T-helper 1 cell treated with Interleukin-12 subunit alpha and Interleukin-12 subunit beta and Interleukin-4 antibody, amounts not matched to agents 30 μg/mL and 1 μg/mL, for 36 hours (primary cell): ENCODE measurements around the gene RASSF4.
A peak's percentile ranks its signal among the peaks of the same experiment; 100 is the strongest.

Experiments
- H3K27ac Mint-ChIP-seq: one replicate; pipeline ENCODE4 v1.8.0; 2021; ENCODE audit warnings: mild to moderate bottlenecking, mixed read lengths
- H3K27me3 Mint-ChIP-seq: one replicate; pipeline ENCODE4 v1.8.0; 2021; ENCODE audit warnings: low read depth, mixed read lengths
- H3K36me3 Mint-ChIP-seq: one replicate; pipeline ENCODE4 v1.8.0; 2021; ENCODE audit warnings: low read depth, mixed read lengths
- H3K4me1 Mint-ChIP-seq: one replicate; pipeline ENCODE4 v1.8.0; 2021; ENCODE audit warnings: low read depth, mixed read lengths
- H3K4me3 Mint-ChIP-seq: one replicate; pipeline ENCODE4 v1.8.0; 2021; ENCODE audit warnings: mild to moderate bottlenecking, moderate library complexity, mixed read lengths
- H3K9me3 Mint-ChIP-seq: one replicate; pipeline ENCODE4 v1.8.0; 2021; ENCODE audit warnings: mixed read lengths

RASSF4 gene

GRCh38 chr10:44933451-44934321 lies 25.9 kb upstream of the RASSF4 start:
- Mint-ChIP-seq H3K4me1 (peaks cover 11% of the 10 kb centered on the region), H3K27me3 (no peaks in the 10 kb centered on the region), H3K9me3 (no peaks in the 10 kb centered on the region), H3K36me3 (no peaks in the 10 kb centered on the region), H3K27ac (peak overlapping the region; percentile 16), H3K4me3 (no peak overlapping the region)

- Mint-ChIP-seq H3K4me1 (peaks cover 11% of the 10 kb centered on the region), H3K9me3 (no peaks in the 10 kb centered on the region), H3K27me3 (no peaks in the 10 kb centered on the region), H3K36me3 (no peaks in the 10 kb centered on the region), H3K27ac (no peak overlapping the region), H3K4me3 (no peak overlapping the region)
Measured at GRCh38 chr10:44934416-44935200, 25.0 kb upstream of the RASSF4 start.

DNA sequence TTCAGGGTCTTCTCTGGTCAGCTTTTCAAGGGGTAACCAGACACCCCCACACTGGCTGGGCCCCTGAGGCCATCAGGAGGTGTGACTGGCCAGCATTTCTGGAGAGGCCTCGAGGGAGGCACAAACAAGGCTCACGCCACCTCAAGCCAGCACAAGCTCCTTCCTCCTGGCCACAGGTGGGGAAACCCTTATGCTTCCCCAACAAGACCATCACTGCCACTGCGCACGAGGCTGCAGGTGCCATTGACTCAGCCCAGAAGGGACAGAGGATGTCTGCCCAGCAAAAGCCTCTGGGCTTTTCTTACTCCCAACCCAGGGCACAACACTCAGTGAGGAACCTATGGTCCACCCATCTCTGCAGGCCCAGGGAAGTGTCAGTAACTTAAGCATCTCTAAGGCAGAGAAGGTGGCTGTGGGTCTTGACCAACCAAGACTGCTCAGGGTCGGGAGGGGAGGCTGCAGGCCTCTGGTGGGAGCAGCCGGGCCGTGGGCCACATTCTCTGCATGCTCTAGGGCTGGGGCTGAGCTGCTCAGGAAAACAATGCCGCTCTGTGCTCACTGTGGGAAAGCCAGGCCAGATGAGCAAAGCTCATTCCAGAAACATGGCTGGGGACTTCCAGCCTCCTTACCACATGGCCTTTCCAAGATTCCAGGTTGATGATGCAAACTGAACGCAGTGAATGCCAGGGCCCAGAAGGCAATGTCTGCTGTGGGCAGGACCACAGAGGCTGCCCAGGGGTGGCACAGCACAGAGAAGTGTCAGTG lies 24.2 kb upstream of the RASSF4 start:
- peaks cover 11% of the 10 kb centered on the region for H3K4me1 Mint-ChIP-seq
- no peaks in the 10 kb centered on the region for H3K9me3 Mint-ChIP-seq
- H3K27ac Mint-ChIP-seq = no peak overlapping the region

GRCh38 chr10:44935966-44936295 lies 23.7 kb upstream of the RASSF4 start:
- Mint-ChIP-seq H3K36me3 (no peaks in the 10 kb centered on the region), H3K4me1 (peaks cover 11% of the 10 kb centered on the region), H3K27ac (no peak overlapping the region), H3K27me3 (peaks cover 3% of the 10 kb centered on the region), H3K9me3 (no peaks in the 10 kb centered on the region), H3K4me3 (no peak overlapping the region)

More for the DNA sequence above, 24.2 kb upstream of the RASSF4 start:
- H3K4me3 Mint-ChIP-seq = no peak overlapping the region
- H3K36me3 Mint-ChIP-seq = no peaks in the 10 kb centered on the region
- H3K27me3 Mint-ChIP-seq = no peaks in the 10 kb centered on the region

DNA sequence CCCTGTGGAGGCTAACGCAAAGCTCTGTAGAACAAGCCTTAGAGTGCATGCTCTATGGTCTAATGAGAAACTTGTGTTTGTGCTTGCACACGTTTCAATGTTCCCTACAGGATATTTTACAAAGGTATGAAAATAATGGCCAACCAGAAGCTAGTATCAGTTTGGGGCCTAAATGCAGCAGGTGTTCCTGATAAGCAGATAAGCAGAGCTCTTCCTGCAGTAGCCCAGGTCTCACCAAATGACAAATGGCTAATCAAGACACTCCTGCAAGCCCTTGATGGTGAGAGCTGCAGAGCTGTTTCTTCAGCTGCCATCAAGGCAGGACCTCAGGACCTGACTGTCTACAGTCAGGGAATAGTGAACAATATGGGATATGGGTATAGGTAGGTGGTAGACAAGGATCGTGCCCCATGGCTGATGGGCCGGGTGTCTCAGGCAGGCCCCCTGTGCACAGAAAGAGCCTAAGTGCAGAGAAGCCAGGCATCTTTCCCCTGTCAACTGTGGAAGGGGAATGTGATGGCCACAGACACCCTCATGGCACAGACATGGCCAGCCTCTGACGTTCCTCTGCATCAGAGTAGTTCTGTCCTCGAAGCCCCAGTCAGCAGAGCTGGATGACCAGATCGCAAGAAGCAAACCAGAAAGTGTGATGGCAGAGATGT lies 23.2 kb upstream of the RASSF4 start:
- no peaks in the 10 kb centered on the region for H3K36me3 Mint-ChIP-seq
- no peak overlapping the region for H3K27ac Mint-ChIP-seq
- peaks cover 8% of the 10 kb centered on the region for H3K27me3 Mint-ChIP-seq
- no peak overlapping the region for H3K4me3 Mint-ChIP-seq
- no peaks in the 10 kb centered on the region for H3K9me3 Mint-ChIP-seq
- peaks cover 11% of the 10 kb centered on the region for H3K4me1 Mint-ChIP-seq

DNA sequence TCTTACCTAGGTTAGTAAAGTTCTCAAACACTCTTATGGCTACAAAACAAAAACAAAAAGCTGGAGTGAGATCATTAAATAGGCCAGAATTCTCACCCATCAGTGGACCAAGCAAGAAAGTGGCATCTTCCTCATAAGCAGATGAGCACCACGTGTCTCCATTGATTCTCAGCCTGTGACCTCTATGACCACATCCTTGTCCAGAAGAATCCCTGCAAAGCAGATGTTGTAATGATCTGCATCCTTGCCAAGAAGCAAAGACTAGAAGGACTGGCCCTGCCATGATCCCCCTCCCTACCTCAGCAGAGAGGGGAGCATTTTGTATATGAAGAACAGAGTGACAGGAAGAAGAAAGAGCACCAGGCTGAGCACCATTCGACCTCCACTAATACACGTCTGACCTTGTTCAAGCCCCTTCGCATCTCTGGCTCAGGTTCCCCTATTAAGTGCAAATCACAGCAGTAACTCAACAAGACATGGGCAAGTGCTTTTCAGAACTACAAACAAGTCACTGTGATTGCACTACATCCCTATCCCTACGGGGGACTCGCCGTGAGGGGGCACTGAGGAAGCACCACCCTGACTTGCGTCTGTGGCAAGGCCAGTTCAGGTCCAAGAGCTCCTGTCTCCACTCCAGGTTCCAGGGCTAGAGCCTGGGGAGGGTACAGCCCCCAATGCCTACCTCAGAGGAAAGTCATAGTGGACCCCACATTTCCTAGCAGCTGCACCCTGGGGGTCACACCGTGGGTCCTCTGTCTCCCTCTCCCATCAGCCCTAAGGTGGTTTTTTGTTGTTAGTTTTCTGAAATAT lies 22.2 kb upstream of the RASSF4 start:
- Mint-ChIP-seq H3K9me3 (no peaks in the 10 kb centered on the region), H3K27ac (no peak overlapping the region), H3K4me3 (no peak overlapping the region), H3K36me3 (no peaks in the 10 kb centered on the region), H3K4me1 (peaks cover 11% of the 10 kb centered on the region), H3K27me3 (peaks cover 15% of the 10 kb centered on the region)

DNA sequence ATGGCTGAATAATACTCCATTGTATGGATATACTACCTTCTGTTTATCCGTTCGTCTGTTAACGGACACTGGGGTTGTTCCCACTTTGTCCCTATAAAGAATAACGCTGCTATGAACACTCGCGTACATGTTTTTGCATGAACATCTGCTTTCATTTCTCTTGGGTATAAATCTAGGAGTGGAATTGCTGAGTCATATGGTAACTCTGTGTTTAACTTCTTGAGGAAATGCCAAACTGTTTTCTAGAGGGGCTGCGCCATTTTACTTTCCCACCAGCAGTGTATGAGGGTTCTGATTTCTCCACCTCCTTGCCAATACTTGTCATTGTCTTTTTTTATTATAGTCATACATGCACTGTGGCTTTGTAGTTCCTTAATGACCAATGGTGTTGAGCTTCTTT lies 20.6 kb upstream of the RASSF4 start:
- H3K36me3 Mint-ChIP-seq = no peaks in the 10 kb centered on the region
- H3K4me1 Mint-ChIP-seq = peaks cover 11% of the 10 kb centered on the region
- peaks cover 2% of the 10 kb centered on the region for H3K9me3 Mint-ChIP-seq
- H3K27ac Mint-ChIP-seq = no peak overlapping the region
- H3K4me3 Mint-ChIP-seq = no peak overlapping the region
- H3K27me3 Mint-ChIP-seq = peaks cover 24% of the 10 kb centered on the region

GRCh38 chr10:44939691-44940401 lies 19.8 kb upstream of the RASSF4 start:
- H3K9me3 Mint-ChIP-seq = peaks cover 11% of the 10 kb centered on the region
- peaks cover 11% of the 10 kb centered on the region for H3K4me1 Mint-ChIP-seq
- peaks cover 32% of the 10 kb centered on the region for H3K27me3 Mint-ChIP-seq
- H3K36me3 Mint-ChIP-seq = peaks cover 2% of the 10 kb centered on the region
- H3K4me3 Mint-ChIP-seq = no peak overlapping the region
- no peak overlapping the region for H3K27ac Mint-ChIP-seq

GRCh38 chr10:44944354-44944753 lies 15.2 kb upstream of the RASSF4 start:
- H3K27ac Mint-ChIP-seq = no peak overlapping the region
- peaks cover 4% of the 10 kb centered on the region for H3K36me3 Mint-ChIP-seq
- H3K4me3 Mint-ChIP-seq = no peak overlapping the region
- peaks cover 4% of the 10 kb centered on the region for H3K4me1 Mint-ChIP-seq
- H3K9me3 Mint-ChIP-seq = peaks cover 23% of the 10 kb centered on the region
- H3K27me3 Mint-ChIP-seq = peaks cover 32% of the 10 kb centered on the region

DNA sequence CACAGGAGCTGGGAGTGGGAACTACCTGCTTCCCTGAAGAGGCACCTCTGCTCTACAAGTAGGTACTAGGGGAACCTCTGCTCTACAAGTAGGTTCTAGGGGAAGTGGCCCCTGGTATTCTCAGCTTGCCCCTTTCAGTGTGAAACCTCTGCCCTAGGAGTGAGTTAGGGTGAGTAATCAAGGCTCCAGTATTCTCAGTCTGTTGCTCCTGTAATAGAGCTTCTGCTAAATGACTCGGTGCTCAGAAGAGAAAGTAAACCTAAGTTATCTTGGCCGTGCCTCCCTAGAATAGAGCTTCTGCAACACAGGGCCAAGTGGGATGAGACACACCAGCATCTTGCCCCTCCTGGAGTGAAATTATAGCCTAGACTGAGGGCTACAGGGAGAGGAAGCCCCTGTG lies 13.4 kb upstream of the RASSF4 start:
- Mint-ChIP-seq H3K4me1 (peaks cover 4% of the 10 kb centered on the region), H3K27ac (no peak overlapping the region), H3K9me3 (peaks cover 23% of the 10 kb centered on the region), H3K27me3 (peaks cover 26% of the 10 kb centered on the region), H3K36me3 (peaks cover 4% of the 10 kb centered on the region), H3K4me3 (no peak overlapping the region)

DNA sequence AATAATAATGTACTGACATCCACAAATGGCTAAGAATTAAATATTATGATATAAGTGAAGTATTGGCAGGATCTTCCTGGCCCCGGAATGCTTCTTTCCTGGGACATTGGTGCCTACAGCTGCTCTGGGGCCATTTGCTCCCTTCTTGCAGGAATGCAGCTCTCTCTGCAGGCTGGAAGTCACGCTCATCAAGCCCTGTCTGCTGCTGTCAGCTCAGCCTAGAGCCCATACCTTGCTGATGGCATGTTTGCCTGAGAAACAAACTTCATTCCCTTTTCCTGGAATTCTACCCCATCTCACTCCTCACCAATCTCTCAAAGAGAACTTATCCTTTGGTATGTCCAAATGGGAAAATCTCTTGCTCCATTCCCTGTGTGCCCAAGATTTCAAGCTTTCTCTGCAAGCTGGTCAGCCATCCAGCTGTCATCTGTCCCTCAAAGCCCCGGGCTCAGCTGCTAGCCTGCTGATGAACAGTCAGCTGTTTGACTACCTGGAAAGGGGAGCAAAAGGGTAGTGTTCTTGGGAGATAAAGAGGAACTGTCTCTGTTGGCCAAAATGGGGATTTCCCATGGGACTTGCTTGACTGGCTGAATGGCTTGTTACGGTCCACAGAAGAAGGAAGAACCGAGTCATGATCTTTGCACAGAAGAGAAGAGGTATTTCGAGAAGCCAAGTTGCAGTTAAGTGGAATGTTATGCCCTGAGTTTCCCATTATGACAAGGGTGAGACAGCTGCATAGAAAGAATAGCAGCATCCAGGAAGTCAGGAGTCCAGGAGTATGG lies 12.0 kb upstream of the RASSF4 start:
- H3K27ac Mint-ChIP-seq = no peak overlapping the region
- peaks cover 23% of the 10 kb centered on the region for H3K9me3 Mint-ChIP-seq
- peaks cover 16% of the 10 kb centered on the region for H3K27me3 Mint-ChIP-seq
- no peak overlapping the region for H3K4me3 Mint-ChIP-seq
- H3K36me3 Mint-ChIP-seq = peaks cover 4% of the 10 kb centered on the region
- H3K4me1 Mint-ChIP-seq = peaks cover 4% of the 10 kb centered on the region

DNA sequence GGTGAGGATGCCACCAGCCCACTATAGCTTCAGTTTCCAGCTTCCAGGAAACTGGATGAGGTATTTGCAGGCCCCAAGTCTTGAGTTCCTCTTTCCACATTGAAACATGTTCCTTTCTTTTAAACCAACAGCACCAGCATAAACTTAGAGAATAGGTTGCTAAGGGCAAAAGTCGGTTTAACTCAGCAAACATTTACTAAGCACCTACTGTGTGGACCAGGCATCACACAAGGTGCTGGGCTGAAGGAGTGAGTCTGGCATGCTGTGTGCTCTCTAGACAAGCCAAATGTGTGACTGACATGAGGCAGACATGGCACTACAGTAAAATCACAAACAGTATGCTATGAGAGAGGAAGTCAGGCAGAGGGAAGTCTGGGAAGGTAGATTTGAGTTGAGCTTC lies 11.0 kb upstream of the RASSF4 start:
- Mint-ChIP-seq H3K4me3 (no peak overlapping the region), H3K4me1 (peaks cover 4% of the 10 kb centered on the region), H3K36me3 (peaks cover 4% of the 10 kb centered on the region)

More for the DNA sequence above, 11.0 kb upstream of the RASSF4 start:
- Mint-ChIP-seq H3K27me3 (peaks cover 9% of the 10 kb centered on the region), H3K9me3 (peaks cover 23% of the 10 kb centered on the region), H3K27ac (no peak overlapping the region)
